ENCODE measurements around the gene ADAMTSL3.

GRCh38 chr15:83713242-83713641, 59.3 kb downstream of the ADAMTSL3 start:
- TF ChIP-seq CTCF (IDR thresholded peaks at IDR 0.05) (no peak), POLR2A (IDR thresholded peaks at IDR 0.05) (no peak)

All from heart left ventricle (tissue), 13 donors.